HG02870 (cell line): Measurements from ENCODE around the gene DUS1L.

Experiments used
- ATAC-seq: cut with Tn5 transposase; IDR thresholded peaks from one replicate; pipeline ENCODE4 v1.9.1; 2021; ENCODE audit warnings: mild to moderate bottlenecking, moderate library complexity; ENCODE audit not compliant: unreplicated experiment

DUS1L gene

DNA sequence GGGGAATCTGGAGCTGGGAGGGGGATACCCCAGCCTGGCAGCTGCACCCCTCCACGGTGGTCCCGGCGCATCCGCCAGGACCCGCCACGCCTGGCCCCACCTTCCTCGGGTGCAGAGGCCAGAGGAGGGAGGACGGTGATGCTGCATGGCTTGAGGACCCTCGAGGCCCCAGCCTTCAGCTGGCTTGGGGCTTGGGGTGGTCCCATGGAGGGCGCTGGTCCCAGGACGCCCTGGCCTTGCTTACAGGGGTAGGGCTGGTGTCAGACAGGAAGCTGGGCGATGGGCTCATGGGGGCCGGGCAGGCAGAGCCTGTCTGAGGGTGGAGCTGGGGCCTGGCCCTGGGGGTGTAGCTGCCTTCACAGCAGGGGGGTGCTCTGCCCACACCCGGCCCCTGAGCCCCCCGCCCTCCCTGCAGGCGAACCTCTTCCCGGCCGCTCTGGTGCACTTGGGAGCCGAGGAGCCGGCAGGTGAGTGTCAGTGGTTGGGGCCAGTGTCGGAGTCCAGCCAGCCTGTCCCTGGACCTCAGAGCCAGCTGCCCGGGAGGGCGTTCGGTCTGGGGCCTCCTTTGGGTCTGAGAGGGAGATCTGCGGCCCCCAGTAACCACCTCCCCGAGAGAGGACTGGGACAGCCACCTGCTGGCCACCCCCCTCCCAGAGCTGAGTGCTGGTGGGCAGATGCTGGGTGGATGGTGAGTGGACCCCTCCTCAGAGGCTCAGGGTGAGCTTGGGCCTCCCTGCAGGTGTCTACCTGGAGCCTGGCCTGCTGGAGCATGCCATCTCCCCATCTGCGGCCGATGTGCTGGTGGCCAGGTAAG lies 49.3 kb downstream of the DUS1L start:
- no peak for ATAC-seq

DNA sequence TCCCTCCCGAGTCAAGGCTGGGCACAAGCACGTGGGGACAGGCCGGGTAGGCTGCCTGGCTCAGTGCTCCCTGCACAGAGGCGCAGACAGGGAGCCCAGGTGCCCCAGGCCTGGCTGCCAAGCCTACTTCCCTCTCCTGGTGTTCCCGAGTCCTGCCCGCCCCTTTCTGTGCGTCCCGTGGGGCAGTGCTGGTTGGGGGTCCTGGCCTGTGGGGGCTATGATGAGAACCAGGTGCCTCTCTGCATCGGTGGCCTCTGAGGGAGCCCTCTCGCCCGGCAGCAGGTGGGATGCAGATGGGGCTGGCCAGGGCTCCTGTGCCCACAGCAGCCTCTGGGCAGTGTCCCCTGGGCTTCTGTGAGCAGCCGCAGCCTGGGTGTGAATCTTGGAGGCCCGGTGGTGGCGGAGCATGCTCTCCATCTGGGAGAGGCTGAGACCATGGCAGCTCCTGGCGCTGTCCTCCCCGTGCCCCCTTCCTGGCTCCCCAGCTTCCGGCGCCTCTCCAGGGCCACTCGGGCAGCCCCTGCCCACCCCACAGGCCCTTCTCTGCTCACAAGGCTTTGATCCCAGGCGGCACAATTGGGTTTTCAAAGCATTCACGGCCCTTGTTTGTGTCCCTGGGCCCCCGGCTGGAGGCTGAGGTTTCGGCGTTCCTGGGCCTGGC lies 50.2 kb downstream of the DUS1L start:
- ATAC-seq = no peak

DNA sequence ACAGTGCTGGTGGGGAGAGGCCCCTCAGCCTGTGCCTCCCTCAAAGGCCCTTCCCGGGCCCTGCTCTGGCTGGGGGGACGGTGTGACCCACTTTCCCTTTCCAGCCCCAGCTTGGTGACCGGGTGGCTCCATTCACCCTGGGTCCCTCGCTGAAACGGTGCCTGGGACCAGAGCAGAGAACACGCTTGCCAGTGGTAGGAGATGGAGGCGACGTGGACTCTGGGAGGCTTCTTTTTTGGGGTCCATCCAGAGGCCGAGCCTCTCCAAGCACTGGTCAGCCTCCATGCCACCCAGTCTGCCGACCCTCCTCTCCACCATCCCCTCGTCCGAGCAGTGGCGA lies 50.7 kb downstream of the DUS1L start:
- ATAC-seq = no peak

DNA sequence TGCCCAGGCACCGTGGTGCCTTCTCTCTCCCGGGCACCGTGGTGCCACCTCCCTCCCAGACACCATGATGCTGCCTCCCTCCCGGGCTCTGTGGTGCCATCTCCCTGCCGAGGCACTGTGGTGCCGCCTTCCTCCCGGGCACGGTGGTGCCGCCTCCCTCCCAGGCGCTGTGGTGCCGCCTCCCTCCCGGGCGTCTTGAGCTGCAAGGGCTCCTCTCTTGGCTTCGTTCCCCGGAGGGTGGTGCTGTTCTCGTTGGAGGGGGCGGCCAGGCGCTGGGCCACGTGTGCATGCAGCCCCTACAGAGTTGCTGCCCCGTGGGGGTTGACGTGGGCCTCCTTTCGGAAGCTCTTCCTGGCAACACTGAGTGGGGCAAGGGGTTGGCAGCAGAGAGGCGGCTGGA lies 51.2 kb downstream of the DUS1L start:
- ATAC-seq = no peak

DNA sequence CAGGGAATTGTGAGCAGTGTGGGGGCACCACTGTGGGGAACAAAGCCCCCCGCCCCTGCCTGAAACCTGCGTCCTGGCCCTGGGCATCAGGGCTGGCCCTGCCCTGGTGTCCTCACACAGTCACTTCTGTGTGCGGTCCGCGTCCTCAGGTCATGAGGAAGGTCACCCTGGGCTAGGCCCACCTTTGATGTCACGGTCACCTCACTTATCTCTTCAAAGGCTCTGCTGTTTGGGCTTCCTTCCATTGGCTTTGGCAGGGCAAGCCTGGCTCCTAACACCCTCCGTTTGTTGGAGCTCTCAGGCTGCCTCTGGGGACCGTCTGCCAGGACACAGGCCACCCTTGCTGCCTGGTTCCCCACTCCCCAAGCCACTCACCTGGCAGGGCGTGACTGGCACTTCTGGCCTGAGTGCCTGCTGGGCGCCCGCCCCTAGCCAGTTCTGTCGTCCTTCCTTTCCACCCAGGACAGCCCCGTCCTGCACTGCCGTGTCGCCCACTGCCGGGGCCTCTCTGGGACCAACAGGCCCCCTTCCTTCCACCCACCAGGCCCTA lies 51.8 kb downstream of the DUS1L start:
- ATAC-seq = no peak

DNA sequence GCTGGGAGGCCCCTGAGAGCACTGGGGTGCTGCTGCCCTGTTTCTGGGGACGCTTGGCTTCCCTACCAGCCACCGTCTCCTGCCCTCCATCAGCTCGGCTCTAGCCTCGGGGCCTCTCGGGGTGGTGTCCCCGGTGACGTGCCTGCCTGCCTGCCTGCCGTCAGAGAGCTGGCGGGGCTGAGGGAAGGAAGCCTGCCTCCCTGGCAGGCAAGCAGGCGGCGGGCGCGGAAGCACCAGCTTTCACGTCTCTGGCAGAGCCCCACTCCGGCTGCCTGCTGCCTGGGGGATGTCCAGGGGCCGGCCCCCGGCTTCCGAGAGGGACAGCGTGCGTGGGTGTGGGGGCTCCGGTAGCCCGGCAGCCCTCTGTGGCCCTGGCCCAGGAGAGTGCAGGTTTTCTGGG lies 52.3 kb downstream of the DUS1L start:
- no peak for ATAC-seq

DNA sequence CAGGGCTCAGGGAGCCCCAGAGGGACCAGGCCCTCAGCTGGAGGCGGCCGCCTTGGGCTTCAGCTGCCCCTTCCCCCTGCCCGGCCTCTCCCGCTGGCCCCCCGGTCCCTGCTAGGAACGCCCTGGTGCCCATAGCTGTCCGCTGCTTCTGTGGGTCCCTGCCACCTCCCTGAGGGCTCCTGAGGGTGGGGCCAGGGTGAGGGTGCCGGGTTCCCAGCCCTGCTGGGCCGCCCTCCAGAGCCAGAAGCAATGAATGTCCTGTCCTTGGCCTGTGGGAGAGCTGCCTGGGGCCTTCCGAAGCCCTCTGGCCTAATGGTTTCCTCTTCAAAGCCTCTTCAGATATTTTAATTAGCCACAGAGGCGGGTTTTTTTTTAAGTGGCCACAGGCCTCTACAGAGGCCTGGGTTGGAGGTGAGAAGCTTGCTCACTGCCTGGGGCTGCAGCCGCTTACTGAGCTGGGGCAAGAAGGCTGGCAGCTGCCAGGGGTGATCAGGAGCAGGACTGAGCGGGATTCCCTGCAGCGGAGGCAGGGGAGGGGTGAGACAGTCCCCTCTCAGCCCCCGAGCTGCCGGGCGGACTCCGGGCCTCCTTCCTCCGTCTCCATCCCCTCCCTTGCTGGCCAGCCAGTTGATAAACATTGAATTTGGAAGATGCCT lies 52.8 kb downstream of the DUS1L start:
- ATAC-seq = no peak

DNA sequence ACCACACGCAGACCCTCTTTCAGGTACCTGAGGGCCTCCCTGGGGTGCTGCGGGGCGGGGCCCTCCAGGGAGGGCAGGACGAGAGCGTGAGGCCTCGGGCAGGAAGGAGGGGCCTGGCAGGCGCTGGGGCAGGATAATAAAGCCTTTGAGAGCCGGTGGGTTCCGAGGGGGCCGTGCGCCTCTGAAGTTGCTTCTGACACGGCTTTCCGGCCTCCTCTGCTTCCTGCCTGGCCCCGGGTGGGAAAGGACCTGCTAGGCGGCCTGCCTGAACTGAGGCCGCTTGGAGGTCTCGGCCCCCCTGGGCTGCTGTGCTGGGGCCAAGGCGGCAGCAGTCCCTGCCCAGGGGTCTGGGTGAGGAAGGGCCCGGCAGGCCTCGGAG lies 53.4 kb downstream of the DUS1L start:
- no peak for ATAC-seq

DNA sequence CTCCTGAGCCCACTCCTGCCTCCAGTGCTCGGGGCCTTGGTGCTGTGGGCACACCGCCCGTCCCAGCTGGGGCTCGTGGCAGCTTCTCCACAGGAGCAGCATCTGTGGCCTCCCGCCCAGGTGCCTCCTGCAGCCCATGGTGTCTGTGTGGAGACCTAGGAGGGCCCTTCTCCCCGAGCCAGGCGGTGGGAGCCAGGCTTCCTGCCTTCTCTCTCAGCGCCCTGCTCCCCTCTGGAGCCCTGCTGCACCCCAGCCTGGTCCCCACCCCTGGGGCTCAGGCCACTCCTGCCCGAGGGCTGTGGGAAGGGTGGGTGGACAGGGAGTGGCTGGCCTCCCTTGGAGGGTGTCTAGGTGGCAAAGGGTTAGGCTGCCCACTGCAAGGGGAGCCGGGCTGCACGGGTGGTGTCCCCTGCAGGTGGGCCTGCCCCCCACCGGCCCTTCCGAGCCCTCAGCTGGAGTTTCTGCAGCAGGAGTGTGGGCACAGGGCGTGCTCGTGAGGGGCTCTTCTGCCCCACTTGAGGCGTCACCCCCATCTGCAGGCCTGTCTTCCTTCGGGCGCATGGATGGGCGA lies 53.9 kb downstream of the DUS1L start:
- no peak for ATAC-seq

DNA sequence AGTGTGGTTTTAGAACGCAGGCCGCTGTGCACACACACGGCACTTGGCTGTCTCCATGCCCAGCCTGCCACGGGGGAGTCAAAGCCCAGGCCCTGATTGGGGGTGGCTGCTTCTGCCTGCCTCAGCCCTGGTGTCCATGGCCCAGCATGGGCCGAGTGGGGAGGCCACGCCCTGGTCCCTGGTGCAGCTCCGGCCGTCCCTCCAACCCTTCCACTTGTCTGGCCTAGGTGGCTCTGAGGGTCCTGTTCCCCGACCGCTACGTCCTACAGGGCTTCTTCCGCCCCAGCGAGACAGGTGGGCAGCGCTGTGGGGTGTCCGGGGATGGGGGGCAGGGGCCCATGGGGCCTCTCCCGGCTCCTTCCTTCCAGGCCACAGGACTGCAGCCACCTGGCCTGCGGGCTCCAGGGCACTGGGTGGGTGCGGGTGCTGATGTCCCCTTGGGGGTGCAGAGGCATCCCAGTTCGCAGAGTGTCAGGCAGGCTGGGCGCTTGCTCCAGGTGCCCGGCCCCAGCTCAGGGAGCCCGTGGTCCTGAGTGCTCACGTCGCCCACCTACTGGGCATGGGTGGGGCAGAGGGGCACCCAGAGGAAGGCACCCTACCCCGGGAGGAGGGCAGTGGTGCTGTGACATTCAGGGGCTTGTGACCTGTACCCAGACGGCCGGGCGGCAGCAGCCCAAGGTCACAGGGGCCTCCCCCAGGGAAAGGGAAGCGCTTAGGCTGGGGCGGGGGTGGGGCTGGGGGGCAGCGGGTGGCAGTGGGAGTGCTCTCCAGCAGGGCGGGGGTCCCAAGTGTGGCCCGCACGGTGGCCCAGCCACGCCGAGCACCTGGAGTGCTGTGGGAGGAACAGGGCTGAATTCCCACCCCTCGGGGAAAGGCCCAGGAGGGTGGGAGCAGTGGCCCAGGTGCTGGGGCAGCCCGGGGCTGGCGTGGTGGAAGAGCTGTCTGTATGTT lies 54.8 kb downstream of the DUS1L start:
- no peak for ATAC-seq

DNA sequence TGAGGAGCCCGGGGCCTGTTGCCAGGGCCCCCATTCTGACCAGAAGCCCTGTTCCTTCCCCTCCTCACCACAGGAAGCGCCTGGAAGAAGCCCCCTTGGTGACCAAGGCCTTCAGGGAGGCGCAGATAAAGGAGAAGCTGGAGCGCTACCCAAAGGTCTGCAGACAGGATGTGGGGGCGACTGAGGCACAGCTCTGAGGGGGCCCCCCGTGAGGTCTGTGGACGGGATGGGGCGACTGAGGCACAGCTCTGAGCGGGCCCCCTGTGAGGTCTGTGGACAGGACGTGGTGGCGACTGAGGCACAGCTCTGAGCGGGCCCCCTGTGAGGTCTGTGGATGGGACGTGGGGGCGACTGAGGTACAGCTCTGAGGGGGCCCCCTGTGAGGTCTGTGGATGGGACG lies 56.2 kb downstream of the DUS1L start:
- ATAC-seq = no peak

DNA sequence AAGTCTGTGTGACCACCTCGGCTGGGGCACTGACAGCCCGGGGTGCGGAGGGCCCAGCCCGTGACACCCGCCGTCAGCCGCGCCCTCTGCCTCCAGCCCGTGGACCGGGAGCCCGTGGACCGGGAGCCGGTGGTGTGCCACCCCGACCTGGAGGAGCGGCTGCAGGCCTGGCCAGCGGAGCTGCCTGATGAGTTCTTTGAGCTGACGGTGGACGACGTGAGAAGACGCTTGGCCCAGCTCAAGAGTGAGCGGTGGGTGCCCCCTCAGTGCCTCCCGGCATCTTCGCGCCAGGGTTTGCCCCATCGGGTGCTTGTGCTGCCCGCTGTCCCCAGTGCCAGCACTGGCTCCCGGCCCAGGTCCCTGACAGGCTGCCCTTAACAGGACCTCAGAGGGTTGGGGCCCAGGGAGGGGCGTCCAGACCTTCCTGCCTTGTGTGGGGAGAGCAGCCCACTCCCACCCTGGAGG lies 56.6 kb downstream of the DUS1L start:
- ATAC-seq = no peak

DNA sequence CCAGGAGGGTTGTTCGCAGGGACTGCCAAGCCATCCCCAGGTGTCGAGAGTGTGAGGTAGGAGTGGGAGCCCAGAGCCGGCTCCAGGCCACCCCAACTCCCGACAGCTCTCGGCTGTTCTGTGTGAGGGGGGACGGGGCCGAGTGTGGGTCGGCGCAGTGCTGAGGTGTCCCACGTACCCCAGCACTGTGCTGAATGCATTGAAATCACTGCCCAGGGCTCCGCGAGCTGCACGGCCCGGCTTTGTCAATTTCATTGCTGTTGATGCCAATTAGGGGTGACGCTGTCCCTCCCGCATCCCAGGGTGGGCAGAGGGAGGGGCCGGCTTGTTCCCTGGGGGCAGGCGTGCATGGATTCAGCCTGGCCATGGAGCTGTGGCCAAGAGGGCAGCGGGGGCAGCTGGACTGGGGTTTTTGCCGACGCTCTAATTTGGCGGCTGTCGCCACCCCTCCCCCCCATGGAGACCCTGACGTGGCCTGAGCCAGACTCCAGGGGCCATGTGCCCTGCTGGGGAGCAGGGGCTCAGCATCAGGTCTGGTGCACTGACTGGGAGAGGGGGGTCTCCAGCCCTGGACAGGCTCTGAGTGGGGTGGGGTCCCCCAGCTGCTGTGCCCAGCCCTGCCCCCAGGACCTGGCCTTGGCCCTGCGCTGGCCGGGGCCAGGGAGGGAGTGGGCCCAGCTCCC lies 57.2 kb downstream of the DUS1L start:
- no peak for ATAC-seq
